H1 (cell line): ENCODE measurements around the gene AHRR. TPM values are rescaled to one million over a fixed set of nuclear protein-coding genes. Genes with fewer than 3 reads are reported as not detected.

Source experiments
- CTCF ChIA-PET: fragments of 300-600 bp; sonication (Branson Sonifier 250); formaldehyde crosslinking; loops from one replicate; lab custom pipeline; 2021; ENCODE audit not compliant: partially characterized antibody; lab: Charles Lee
- POLR2A ChIA-PET: fragments of 300-600 bp; sonication (Branson Sonifier 250); formaldehyde crosslinking; loops from one replicate; lab custom pipeline; 2021; ENCODE audit warnings: inconsistent platforms; ENCODE audit not compliant: partially characterized antibody; lab: Charles Lee
- DNase-seq, 2 experiments: peaks; one replicate each; pipeline versions ENCODE4 v3.0.0 to v3.0.0-alpha.2; 2010 to 2022; ENCODE audit warnings: low spot score in 2 of 2, low read depth in 1 of 2, mixed read lengths in 1 of 2
- FAIRE-seq: peaks from 2 replicates; lab custom pipeline; 2011; peaks lifted over from hg19 to GRCh38; lab: Jason Lieb, UNC
- H2AFZ ChIP-seq: 2 replicates; pipeline ENCODE4 v1.8.1; 2012; ENCODE audit warnings: low read length, inconsistent platforms
- H2AK5ac ChIP-seq: 2 replicates; pipeline ENCODE4 v1.6.1; 2013; ENCODE audit warnings: low read depth, low read length
- H2BK120ac ChIP-seq: replicated peaks from 2 replicates; pipeline ENCODE3; 2013; ENCODE audit warnings: low read depth, low read length, inconsistent platforms
- H2BK12ac ChIP-seq: 2 replicates; pipeline ENCODE4 v1.6.1; 2013; ENCODE audit warnings: low read depth, low read length
- H2BK15ac ChIP-seq: 2 replicates; pipeline ENCODE4 v1.6.1; 2013; ENCODE audit warnings: low read length
- H2BK20ac ChIP-seq: 2 replicates; pipeline ENCODE4 v1.6.1; 2013; ENCODE audit warnings: low read length
- H2BK5ac ChIP-seq: 2 replicates; pipeline ENCODE4 v1.6.1; 2013; ENCODE audit warnings: low read depth, low read length
- H3K14ac ChIP-seq: 2 replicates; pipeline ENCODE4 v1.6.1; 2013; ENCODE audit warnings: inconsistent platforms; ENCODE audit not compliant: insufficient read length
- H3K18ac ChIP-seq: 2 replicates; pipeline ENCODE4 v1.6.1; 2013; ENCODE audit warnings: low read length; ENCODE audit errors: extremely low read depth
- H3K23ac ChIP-seq: 2 replicates; pipeline ENCODE4 v1.6.1; 2013; ENCODE audit warnings: inconsistent platforms; ENCODE audit not compliant: insufficient read length
- H3K23me2 ChIP-seq: 2 replicates; pipeline ENCODE4 v1.6.1; 2013; ENCODE audit warnings: low read depth, low read length
- H3K27ac ChIP-seq: 2 replicates; pipeline ENCODE4 v1.6.1; 2011; ENCODE audit warnings: low read depth, low read length, inconsistent platforms
- H3K27me3 ChIP-seq, 4 experiments: replicated peaks in 1 of 4; 1 replicate in 1 of 4; 2 replicates in 3 of 4; pipeline versions ENCODE4 v1.6.1 to v1.8.1; 2011 to 2013; ENCODE audit warnings: low read length in 3 of 4, mild to moderate bottlenecking in 3 of 4, inconsistent platforms in 2 of 4, mixed read lengths in 2 of 4, moderate library complexity in 1 of 4; ENCODE audit not compliant: control insufficient read depth in 3 of 4, insufficient read depth in 3 of 4; ENCODE audit errors: extremely low read depth in 1 of 4
- H3K36me3 ChIP-seq, 4 experiments: 2 replicates each; pipeline versions ENCODE4 v1.6.1 to v1.8.1; 2011 to 2013; ENCODE audit warnings: mild to moderate bottlenecking in 4 of 4, low read length in 3 of 4, moderate library complexity in 2 of 4, control low read depth in 1 of 4, inconsistent platforms in 1 of 4; ENCODE audit not compliant: insufficient read depth in 4 of 4, control insufficient read depth in 2 of 4
- H3K4ac ChIP-seq: replicated peaks from 2 replicates; pipeline ENCODE3; 2013; ENCODE audit warnings: low read length, low read depth, mixed read lengths, inconsistent platforms; ENCODE audit not compliant: insufficient read length
- H3K4me1 ChIP-seq, 4 experiments: replicated peaks in 1 of 4; 1 replicate in 1 of 4; 2 replicates in 3 of 4; pipeline versions ENCODE4 v1.6.1 to v1.8.1; 2011 to 2013; ENCODE audit warnings: low read length in 3 of 4, inconsistent platforms in 2 of 4, mixed read lengths in 1 of 4; ENCODE audit not compliant: insufficient read depth in 4 of 4, control insufficient read depth in 3 of 4
- H3K4me2 ChIP-seq, 2 experiments: 2 replicates each; pipeline versions ENCODE4 v1.6.1 to v1.8.1; 2011 to 2013; ENCODE audit warnings: low read depth in 2 of 2, low read length in 2 of 2, control low read depth in 1 of 2, inconsistent platforms in 1 of 2, mild to moderate bottlenecking in 1 of 2; ENCODE audit not compliant: insufficient read depth in 1 of 2
- H3K4me3 ChIP-seq, 4 experiments: fragments of 200-600, 300-600 bp in 1 of 4; sonication (generic), shearing (Covaris generic), sonication (Bioruptor Twin) in 1 of 4; 2 replicates each; pipeline versions ENCODE4 v1.5.1 to v1.8.1; 2011 to 2016; ENCODE audit warnings: low read length in 4 of 4, low read depth in 3 of 4, control low read depth in 2 of 4, inconsistent platforms in 2 of 4, mild to moderate bottlenecking in 2 of 4, mixed read lengths in 1 of 4, moderate library complexity in 1 of 4; ENCODE audit not compliant: insufficient read depth in 2 of 4; ENCODE audit errors: extremely low read depth in 1 of 4
- H3K56ac ChIP-seq: replicated peaks from 2 replicates; pipeline ENCODE3; 2013; ENCODE audit warnings: low read depth, mild to moderate bottlenecking, mixed read lengths, low read length, inconsistent platforms; ENCODE audit not compliant: insufficient read length
- H3K79me1 ChIP-seq: 2 replicates; pipeline ENCODE4 v1.6.1; 2013; ENCODE audit warnings: low read depth, low read length, control low read depth
- H3K79me2 ChIP-seq, 2 experiments: 2 replicates each; pipeline versions ENCODE4 v1.6.1 to v1.8.1; 2012 to 2013; ENCODE audit warnings: low read length in 2 of 2, mild to moderate bottlenecking in 2 of 2, inconsistent platforms in 1 of 2; ENCODE audit not compliant: insufficient read depth in 2 of 2, control insufficient read depth in 1 of 2
- H3K9ac ChIP-seq, 4 experiments: replicated peaks in 1 of 4; 1 replicate in 1 of 4; 2 replicates in 3 of 4; pipeline versions ENCODE4 v1.6.1 to v1.8.1; 2011 to 2013; ENCODE audit warnings: low read depth in 3 of 4, low read length in 3 of 4, control low read depth in 2 of 4, mild to moderate bottlenecking in 2 of 4, moderate library complexity in 2 of 4, inconsistent platforms in 1 of 4; ENCODE audit errors: extremely low read depth in 1 of 4
- H3K9me3 ChIP-seq, 2 experiments: 2 replicates each; pipeline versions ENCODE4 v1.6.1 to v1.8.1; 2012 to 2013; ENCODE audit warnings: mild to moderate bottlenecking in 2 of 2, moderate library complexity in 2 of 2, control low read depth in 1 of 2, inconsistent platforms in 1 of 2, low read depth in 1 of 2, low read length in 1 of 2, mixed read lengths in 1 of 2; ENCODE audit not compliant: insufficient read depth in 2 of 2
- H4K20me1 ChIP-seq, 2 experiments: replicated peaks in 1 of 2; 2 replicates each; pipeline versions ENCODE3 to v1.8.1; 2011 to 2013; ENCODE audit warnings: inconsistent platforms in 2 of 2, low read length in 2 of 2, mild to moderate bottlenecking in 1 of 2; ENCODE audit not compliant: insufficient read depth in 2 of 2, control insufficient read depth in 1 of 2
- H4K5ac ChIP-seq: 2 replicates; pipeline ENCODE4 v1.6.1; 2013; ENCODE audit warnings: low read length, low read depth, mixed read lengths, inconsistent platforms; ENCODE audit not compliant: insufficient read length
- H4K8ac ChIP-seq: 2 replicates; pipeline ENCODE4 v1.8.0; 2013; ENCODE audit warnings: mild to moderate bottlenecking, moderate library complexity, low read length, inconsistent platforms; ENCODE audit not compliant: insufficient read depth; ENCODE audit errors: extremely low read depth
- H4K91ac ChIP-seq: replicated peaks from 2 replicates; pipeline ENCODE3; 2013; ENCODE audit warnings: low read length, mixed read lengths, inconsistent platforms; ENCODE audit not compliant: insufficient read length
- NANOG ChIP-seq: IDR thresholded peaks from 2 replicates; pipeline ENCODE4 v1.6.1; 2011; ENCODE audit warnings: low read length, low read depth, mild to moderate bottlenecking, inconsistent platforms; ENCODE audit not compliant: insufficient read depth, poor library complexity, severe bottlenecking
- PHF8 ChIP-seq: fragments of 200-600 bp; sonication (generic); conservative IDR thresholded peaks from 2 replicates; pipeline ENCODE4 v1.7.1; 2012; ENCODE audit warnings: low read depth, mild to moderate bottlenecking, inconsistent platforms, low read length, moderate library complexity
- WGBS, 2 experiments: shearing (Covaris generic) in 1 of 2; methylation state at CpG; one replicate each; pipeline versions ENCODE4 v1.1.6 to v1.1.7; 2013 to 2015; ENCODE audit warnings: low lambda C conversion rate in 2 of 2, mixed read lengths in 2 of 2, inconsistent platforms in 1 of 2, low coverage in 1 of 2, missing lambda C conversion rate in 1 of 2; ENCODE audit not compliant: insufficient replicate concordance in 2 of 2, insufficient coverage in 1 of 2, insufficient read length in 1 of 2; ENCODE audit errors: extremely low coverage in 1 of 2, missing lambda C conversion rate in 1 of 2; 5-methylcytosine and 5-hydroxymethylcytosine counted together
- polyA plus RNA-seq, 7 experiments: library from polyadenylated mRNA; depleted of rRNA in 3 of 7; stranded (reverse) in 5 of 7; unstranded in 2 of 7; fragments of >200 nt in 5 of 7; fragments of 200-250 nt in 2 of 7; gene quantifications; 1 replicate in 5 of 7; 2 replicates in 1 of 7; 4 replicates in 1 of 7; pipeline versions ENCODE4 v1.2.1 to v1.2.3, GENCODE V29; 2011 to 2013; ENCODE audit warnings: missing spikeins in 2 of 7, mixed read lengths in 2 of 7
- total RNA-seq: library from RNA; stranded (reverse); fragmentation: NEBNext Ultra II Directional; extraction: Animal tissue kit (Norgen Biotek cat#: 25700); gene quantifications from 2 replicates; pipeline ENCODE4 v1.2.1, GENCODE V29; 2021

Gene AHRR
- total and polyA plus RNA-seq, 2 of the 8 experiments (the other 6 are each of a cell fraction or from before 2014, with no cell fraction given) = 0.41 to 0.80 TPM

GRCh38 chr5:460273-460625, 138.7 kb downstream of the AHRR start:
- H3K4me2 ChIP-seq = no peak overlapping the region
- H3K9ac ChIP-seq = no peak overlapping the region
- DNase-seq (no peak), FAIRE-seq (no peak)
- no peak overlapping the region for H3K27ac ChIP-seq
- H3K56ac ChIP-seq = no peak overlapping the region
- H3K4ac ChIP-seq = no peak overlapping the region
- H3K79me1 ChIP-seq = no peaks in the 10 kb centered on the region; the same call in 1 of the 2 replicates
- no peak overlapping the region for H2AK5ac ChIP-seq
- no peak overlapping the region for H2BK120ac ChIP-seq
- no peak overlapping the region for H2BK12ac ChIP-seq
- H3K14ac ChIP-seq = no peak overlapping the region
- ChIA-PET POLR2A (interaction anchor here (0.9 kb wide), 1 partner anchor 12 kb away, joined by 4 read pairs; no protein-coding TSS in a partner anchor), CTCF (interaction anchor here (1.0 to 1.9 kb wide), 2 partner anchors 14 to 72 kb away, joined by 3 to 8 read pairs; no protein-coding TSS in a partner anchor)
- no peak overlapping the region for H2AFZ ChIP-seq
- 0 out of 4 replicates have a peak, but pooled peaks cover 0 to 3% of the 10 kb centered on the region in 2 experiments for H3K79me2 ChIP-seq
- no peak overlapping the region for H4K5ac ChIP-seq
- no peak for TF ChIP-seq NANOG
- no peak for TF ChIP-seq PHF8
- H3K23ac ChIP-seq = no peak overlapping the region
- H2BK20ac ChIP-seq = no peak overlapping the region
- H3K23me2 ChIP-seq = no peaks in the 10 kb centered on the region
- H4K8ac ChIP-seq = no peak overlapping the region
- H3K27me3 ChIP-seq = no peaks in the 10 kb centered on the region
- peaks cover 0 to 16% (median 3%) of the 10 kb centered on the region in 4 experiments; a peak in 5 of 8 replicates for H3K36me3 ChIP-seq
- 81% methylated on average over 8 of the region's 8 CpGs; no CpG with 5 or more reads in 1 of the 2 experiments for WGBS, 2 experiments
- H3K4me3 ChIP-seq = no peak overlapping the region
- no peak overlapping the region for H4K91ac ChIP-seq
- H4K20me1 ChIP-seq = peaks cover 2 to 3% of the 10 kb centered on the region in 2 experiments
- no peak overlapping the region for H2BK5ac ChIP-seq
- H2BK15ac ChIP-seq = no peak overlapping the region
- H3K18ac ChIP-seq = no peak overlapping the region
- H3K9me3 ChIP-seq = no peaks in the 10 kb centered on the region
- no peaks in the 10 kb centered on the region for H3K4me1 ChIP-seq
